ENCODE measurements around the gene RECQL5.
"Not testable (repeated sequence)": the region's sequence is repeated elsewhere in the genome, so short reads cannot be mapped to it uniquely, and the experiment has no call there.

Gene RECQL5

GRCh38 chr17:75645889-75646637, 20.9 kb downstream of the RECQL5 start:
- DNase-seq, result peak; percentile 79 to 92

- DNase-seq, result no peak
Observed at GRCh38 chr17:75645501-75645888, 21.5 kb downstream of the RECQL5 start.

- DNase-seq, result no peak
Observed at GRCh38 chr17:75643643-75644017, 23.3 kb downstream of the RECQL5 start.

- DNase-seq, result no peak
Observed at GRCh38 chr17:75642784-75643642, 23.9 kb downstream of the RECQL5 start.

GRCh38 chr17:75642182-75642783, 24.7 kb downstream of the RECQL5 start:
- DNase-seq, result no peak

- DNase-seq, result peak in 1 of 2 donors; percentile 19
Observed at GRCh38 chr17:75641343-75641742, 25.6 kb downstream of the RECQL5 start.

- no peak for DNase-seq
Observed at GRCh38 chr17:75640556-75641119, 26.3 kb downstream of the RECQL5 start.

- no peak for DNase-seq
Observed at GRCh38 chr17:75639771-75640555, 27.0 kb downstream of the RECQL5 start.

GRCh38 chr17:75639327-75639726, 27.6 kb downstream of the RECQL5 start:
- DNase-seq, result no peak

- no peak for DNase-seq
Observed at GRCh38 chr17:75638893-75639292, 28.1 kb downstream of the RECQL5 start.

GRCh38 chr17:75638039-75638438, 28.9 kb downstream of the RECQL5 start:
- not testable (repeated sequence) for DNase-seq

GRCh38 chr17:75637551-75637950, 29.4 kb downstream of the RECQL5 start:
- DNase-seq, result no peak

GRCh38 chr17:75637143-75637538, 29.8 kb downstream of the RECQL5 start:
- DNase-seq, result peak in 1 of 2 donors; percentile 23

GRCh38 chr17:75636381-75637142, 30.4 kb downstream of the RECQL5 start:
- DNase-seq, result no peak

GRCh38 chr17:75635610-75636202, 31.2 kb downstream of the RECQL5 start:
- DNase-seq, result peak; percentile 35 to 42

GRCh38 chr17:75634754-75635609, 32.0 kb downstream of the RECQL5 start:
- no peak for DNase-seq

- no peak for DNase-seq
Observed at GRCh38 chr17:75634376-75634740, 32.6 kb downstream of the RECQL5 start.

GRCh38 chr17:75633486-75634375, 33.2 kb downstream of the RECQL5 start:
- DNase-seq, result peak; percentile 67 to 78

- peak; percentile 96 for DNase-seq
Observed at GRCh38 chr17:75632863-75633485, 34.0 kb downstream of the RECQL5 start, which contains the start of gene SMIM5. Gene SMIM5, plus strand, starts transcription at chr17:75633434. Its CDS starts 6,768 bp downstream, at chr17:75640202.
